ENCODE results near the gene IGSF3.

GRCh38 chr1:116677474-116678062, 10.0 kb upstream of the IGSF3 start:
- TF ChIP-seq, protein P1, sequence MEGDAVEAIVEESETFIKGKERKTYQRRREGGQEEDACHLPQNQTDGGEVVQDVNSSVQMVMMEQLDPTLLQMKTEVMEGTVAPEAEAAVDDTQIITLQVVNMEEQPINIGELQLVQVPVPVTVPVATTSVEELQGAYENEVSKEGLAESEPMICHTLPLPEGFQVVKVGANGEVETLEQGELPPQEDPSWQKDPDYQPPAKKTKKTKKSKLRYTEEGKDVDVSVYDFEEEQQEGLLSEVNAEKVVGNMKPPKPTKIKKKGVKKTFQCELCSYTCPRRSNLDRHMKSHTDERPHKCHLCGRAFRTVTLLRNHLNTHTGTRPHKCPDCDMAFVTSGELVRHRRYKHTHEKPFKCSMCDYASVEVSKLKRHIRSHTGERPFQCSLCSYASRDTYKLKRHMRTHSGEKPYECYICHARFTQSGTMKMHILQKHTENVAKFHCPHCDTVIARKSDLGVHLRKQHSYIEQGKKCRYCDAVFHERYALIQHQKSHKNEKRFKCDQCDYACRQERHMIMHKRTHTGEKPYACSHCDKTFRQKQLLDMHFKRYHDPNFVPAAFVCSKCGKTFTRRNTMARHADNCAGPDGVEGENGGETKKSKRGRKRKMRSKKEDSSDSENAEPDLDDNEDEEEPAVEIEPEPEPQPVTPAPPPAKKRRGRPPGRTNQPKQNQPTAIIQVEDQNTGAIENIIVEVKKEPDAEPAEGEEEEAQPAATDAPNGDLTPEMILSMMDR (IDR thresholded peaks at IDR 0.05), result no peak
- TF ChIP-seq EP300 (IDR thresholded peaks at IDR 0.05), result no peak
